HEK293 (cell line): ENCODE measurements around the gene CCDC8.

Source experiments
- BCL11B ChIP-seq: fragments of 450-650 bp; formaldehyde crosslinking; IDR thresholded peaks from 2 replicates; pipeline ENCODE4 v1.5.1; 2016; ENCODE audit warnings: low read depth, missing biosample characterization, missing genetic modification characterization
- HOXA7 ChIP-seq: sonication (generic); formaldehyde crosslinking; IDR thresholded peaks from 2 replicates; pipeline ENCODE4 v1.8.1; 2022; ENCODE audit warnings: missing genetic modification reagents, borderline replicate concordance
- INSM2 ChIP-seq: fragments of 450-650 bp; formaldehyde crosslinking; IDR thresholded peaks from 2 replicates; pipeline ENCODE4 v1.5.1; 2016; ENCODE audit warnings: missing biosample characterization, missing genetic modification characterization
- KLF8 ChIP-seq: fragments of 450-650 bp; formaldehyde crosslinking; IDR thresholded peaks from 2 replicates; pipeline ENCODE4 v1.5.1; 2016; ENCODE audit warnings: missing biosample characterization, missing genetic modification characterization
- OSR2 ChIP-seq: fragments of 450-650 bp; formaldehyde crosslinking; IDR thresholded peaks from 2 replicates; pipeline ENCODE4 v1.5.1; 2016; ENCODE audit warnings: missing biosample characterization, missing genetic modification characterization
- PRDM4 ChIP-seq: fragments of 450-650 bp; formaldehyde crosslinking; IDR thresholded peaks from 2 replicates; pipeline ENCODE4 v1.5.1; 2017; ENCODE audit warnings: missing biosample characterization, missing genetic modification characterization
- RBAK ChIP-seq: fragments of 450-650 bp; formaldehyde crosslinking; IDR thresholded peaks from 2 replicates; pipeline ENCODE4 v1.5.1; 2016; ENCODE audit warnings: missing biosample characterization, missing genetic modification characterization
- REST ChIP-seq: fragments of 450-650 bp; formaldehyde crosslinking; IDR thresholded peaks from 2 replicates; pipeline ENCODE4 v1.5.1; 2016; ENCODE audit warnings: missing biosample characterization, missing genetic modification characterization
- SCRT2 ChIP-seq: fragments of 450-650 bp; formaldehyde crosslinking; IDR thresholded peaks from 2 replicates; pipeline ENCODE4 v1.5.1; 2016; ENCODE audit warnings: missing biosample characterization, missing genetic modification characterization
- SETDB1 ChIP-seq: IDR thresholded peaks from one replicate; pipeline ENCODE4 v1.6.1; 2017; ENCODE audit warnings: mild to moderate bottlenecking, low read length, moderate library complexity, mixed read lengths; ENCODE audit not compliant: insufficient read length
- SP7 ChIP-seq: fragments of 450-650 bp; formaldehyde crosslinking; IDR thresholded peaks from 2 replicates; pipeline ENCODE4 v1.5.1; 2016; ENCODE audit warnings: missing biosample characterization, missing genetic modification characterization
- ZBTB10 ChIP-seq: fragments of 450-650 bp; formaldehyde crosslinking; IDR thresholded peaks from 2 replicates; pipeline ENCODE4 v1.5.1; 2016; ENCODE audit warnings: missing biosample characterization, missing genetic modification characterization
- ZNF169 ChIP-seq: fragments of 450-650 bp; formaldehyde crosslinking; IDR thresholded peaks from 2 replicates; pipeline ENCODE4 v1.5.1; 2016; ENCODE audit warnings: missing biosample characterization, missing genetic modification characterization
- ZNF239 ChIP-seq: fragments of 450-650 bp; formaldehyde crosslinking; IDR thresholded peaks from 2 replicates; pipeline ENCODE4 v1.5.1; 2016; ENCODE audit warnings: missing biosample characterization, missing genetic modification characterization
- ZNF302 ChIP-seq: fragments of 450-650 bp; formaldehyde crosslinking; IDR thresholded peaks from 2 replicates; pipeline ENCODE4 v1.5.1; 2016; ENCODE audit warnings: missing biosample characterization, missing genetic modification characterization, low read depth
- ZNF324 ChIP-seq: fragments of 450-650 bp; formaldehyde crosslinking; IDR thresholded peaks from 2 replicates; pipeline ENCODE4 v1.5.1; 2016; ENCODE audit warnings: missing biosample characterization, missing genetic modification characterization
- ZNF354C ChIP-seq: fragments of 450-650 bp; formaldehyde crosslinking; IDR thresholded peaks from 2 replicates; pipeline ENCODE4 v1.5.1; 2016; ENCODE audit warnings: missing biosample characterization, missing genetic modification characterization, low read depth, borderline replicate concordance
- ZNF391 ChIP-seq: fragments of 450-650 bp; formaldehyde crosslinking; IDR thresholded peaks from 2 replicates; pipeline ENCODE4 v1.5.1; 2016; ENCODE audit warnings: low read depth, missing biosample characterization, missing genetic modification characterization, borderline replicate concordance
- ZNF449 ChIP-seq: fragments of 450-650 bp; formaldehyde crosslinking; IDR thresholded peaks from 2 replicates; pipeline ENCODE4 v1.5.1; 2017; ENCODE audit warnings: missing biosample characterization, mild to moderate bottlenecking, missing genetic modification characterization, moderate library complexity
- ZNF530 ChIP-seq: fragments of 450-650 bp; formaldehyde crosslinking; IDR thresholded peaks from 2 replicates; pipeline ENCODE4 v1.5.1; 2016; ENCODE audit warnings: low read depth, missing biosample characterization, missing genetic modification characterization
- ZNF571 ChIP-seq: fragments of 450-650 bp; formaldehyde crosslinking; IDR thresholded peaks from 2 replicates; pipeline ENCODE4 v1.5.0; 2017; ENCODE audit warnings: missing biosample characterization, missing genetic modification characterization
- ZNF585B ChIP-seq: fragments of 450-650 bp; formaldehyde crosslinking; IDR thresholded peaks from 2 replicates; pipeline ENCODE4 v1.5.1; 2016; ENCODE audit warnings: missing biosample characterization, missing genetic modification characterization
- ZNF610 ChIP-seq: fragments of 450-650 bp; formaldehyde crosslinking; IDR thresholded peaks from 2 replicates; pipeline ENCODE4 v1.5.1; 2016; ENCODE audit warnings: missing biosample characterization, missing genetic modification characterization, borderline replicate concordance
- ZNF707 ChIP-seq: fragments of 450-650 bp; formaldehyde crosslinking; IDR thresholded peaks from 2 replicates; pipeline ENCODE4 v1.5.1; 2016; ENCODE audit warnings: missing biosample characterization, missing genetic modification characterization
- ZNF777 ChIP-seq: fragments of 450-650 bp; formaldehyde crosslinking; IDR thresholded peaks from 2 replicates; pipeline ENCODE4 v1.5.1; 2017; ENCODE audit warnings: missing biosample characterization, missing genetic modification characterization, borderline replicate concordance
- ZNF837 ChIP-seq: fragments of 450-650 bp; formaldehyde crosslinking; IDR thresholded peaks from 2 replicates; pipeline ENCODE4 v1.5.1; 2016; ENCODE audit warnings: missing biosample characterization, missing genetic modification characterization
- ZNF843 ChIP-seq: fragments of 450-650 bp; formaldehyde crosslinking; IDR thresholded peaks from 2 replicates; pipeline ENCODE4 v1.5.1; 2016; ENCODE audit warnings: missing biosample characterization, missing genetic modification characterization

CCDC8 gene

GRCh38 chr19:46413262-46414031 is at the start of gene CCDC8 (continued):
- TF ChIP-seq SCRT2, result 0 out of 2 replicates have a peak, but pooled peaks have one; percentile 89
- TF ChIP-seq ZNF707 (tag by site-specific recombination), result no peak
- no peak for TF ChIP-seq ZNF169 (tag by site-specific recombination)
- TF ChIP-seq KLF8, result peak; percentile 96
- no peak for TF ChIP-seq PRDM4 (tag by site-specific recombination)
- no peak for TF ChIP-seq RBAK (tag by site-specific recombination)
- TF ChIP-seq ZNF571, result no peak
- peak; percentile 48; the same call in 1 of the 2 replicates for TF ChIP-seq ZNF449 (tag by site-specific recombination)
- peak; percentile 85 for TF ChIP-seq SP7
- 0 out of 2 replicates have a peak, but pooled peaks have one; percentile 57 for TF ChIP-seq ZNF324
- TF ChIP-seq ZNF354C (tag by site-specific recombination), result no peak
- TF ChIP-seq ZNF239 (tag by site-specific recombination), result 0 out of 2 replicates have a peak, but pooled peaks have one; percentile 29
- TF ChIP-seq SETDB1, result no peak
- TF ChIP-seq OSR2 (tag by site-specific recombination), result no peak
- no peak for TF ChIP-seq ZNF837 (tag by site-specific recombination)
- TF ChIP-seq REST, result no peak
- peak; percentile 60; the same call in 1 of the 2 replicates for TF ChIP-seq ZNF843 (tag by site-specific recombination)
- TF ChIP-seq HOXA7 (CRISPR knock-in tag), result no peak
- TF ChIP-seq ZNF391 (tag by site-specific recombination), result no peak
- no peak for TF ChIP-seq ZNF777 (tag by site-specific recombination)
- TF ChIP-seq ZNF610 (tag by site-specific recombination), result no peak; the same call in 1 of the 2 replicates
- TF ChIP-seq ZNF302 (tag by site-specific recombination), result no peak
- TF ChIP-seq INSM2 (tag by site-specific recombination), result no peak
- TF ChIP-seq ZBTB10, result peak; percentile 88
- no peak for TF ChIP-seq ZNF530 (tag by site-specific recombination)
- peak; percentile 56; the same call in 1 of the 2 replicates for TF ChIP-seq BCL11B (tag by site-specific recombination)
- no peak for TF ChIP-seq ZNF585B
